Natural killer cell (primary cell): ENCODE results near the gene TPP2. TPM values are rescaled to one million over a fixed set of nuclear protein-coding genes. Genes with fewer than 3 reads are reported as not detected.

Source experiments
- total RNA-seq, 4 donors: library from RNA; stranded (reverse); fragments of 120-200 nt in 1 of 4; gene quantifications; one replicate each; pipeline versions ENCODE4 v1.2.3 to v1.2.4, GENCODE V29; 2013 to 2022

The TPP2 gene
- total RNA-seq, 3 donors from 2014 or later (not counting 1 experiment from before 2014, with no cell fraction given): 128 to 147 (median 136) TPM

Other genes starting within 250 kb of the TPP2 start
- gene FGF14, start 194.9 kb upstream of the TPP2 start, total RNA-seq: not detected
- gene METTL21C, start 98.1 kb downstream of the TPP2 start, total RNA-seq: not detected
- 10 to 100 TPM in 1 of 3 donors, 1 to 10 TPM in 2; 8.7 to 10.3 (median 9.3) TPM for gene TEX30, start 176.8 kb downstream of the TPP2 start, total RNA-seq
- gene POGLUT2, start 202.0 kb downstream of the TPP2 start, total RNA-seq: 1 to 10 TPM in 1 of 3 donors, under 1 TPM in 2; 0.28 to 5.1 (median 0.53) TPM
- 10 to 100 TPM; 16.7 to 31.6 (median 21.2) TPM for gene BIVM, start 202.1 kb downstream of the TPP2 start, total RNA-seq
- gene ERCC5, start 249.0 kb downstream of the TPP2 start, total RNA-seq: 100 to 1,000 TPM; 110 to 127 (median 126) TPM